Left lobe of liver (tissue), 2 donors: ENCODE data around the gene ZNF558. TPM values are rescaled to one million over a fixed set of nuclear protein-coding genes. Genes with fewer than 3 reads are reported as not detected.

Experiments used
- ATAC-seq: fragments of 200-7000 bp; cut with Tn5 transposase; one replicate; pipeline ENCODE4 v1.9.1; 2020; ENCODE audit warnings: mild to moderate bottlenecking, moderate library complexity
- DNase-seq: peaks from one replicate; pipeline ENCODE4 v3.0.0-alpha.2; 2020; ENCODE audit warnings: low spot score
- total RNA-seq: library from RNA; stranded (reverse); gene quantifications from one replicate; pipeline ENCODE4 v1.2.1, GENCODE V29; 2021
- donor health status: DM: no; HTN: no; CAD: no; lungs with moderate emphysema.
- donor health status: DM: no; HTN: yes; CAD: no.

The ZNF558 gene
- 10.4 TPM for total RNA-seq

DNA sequence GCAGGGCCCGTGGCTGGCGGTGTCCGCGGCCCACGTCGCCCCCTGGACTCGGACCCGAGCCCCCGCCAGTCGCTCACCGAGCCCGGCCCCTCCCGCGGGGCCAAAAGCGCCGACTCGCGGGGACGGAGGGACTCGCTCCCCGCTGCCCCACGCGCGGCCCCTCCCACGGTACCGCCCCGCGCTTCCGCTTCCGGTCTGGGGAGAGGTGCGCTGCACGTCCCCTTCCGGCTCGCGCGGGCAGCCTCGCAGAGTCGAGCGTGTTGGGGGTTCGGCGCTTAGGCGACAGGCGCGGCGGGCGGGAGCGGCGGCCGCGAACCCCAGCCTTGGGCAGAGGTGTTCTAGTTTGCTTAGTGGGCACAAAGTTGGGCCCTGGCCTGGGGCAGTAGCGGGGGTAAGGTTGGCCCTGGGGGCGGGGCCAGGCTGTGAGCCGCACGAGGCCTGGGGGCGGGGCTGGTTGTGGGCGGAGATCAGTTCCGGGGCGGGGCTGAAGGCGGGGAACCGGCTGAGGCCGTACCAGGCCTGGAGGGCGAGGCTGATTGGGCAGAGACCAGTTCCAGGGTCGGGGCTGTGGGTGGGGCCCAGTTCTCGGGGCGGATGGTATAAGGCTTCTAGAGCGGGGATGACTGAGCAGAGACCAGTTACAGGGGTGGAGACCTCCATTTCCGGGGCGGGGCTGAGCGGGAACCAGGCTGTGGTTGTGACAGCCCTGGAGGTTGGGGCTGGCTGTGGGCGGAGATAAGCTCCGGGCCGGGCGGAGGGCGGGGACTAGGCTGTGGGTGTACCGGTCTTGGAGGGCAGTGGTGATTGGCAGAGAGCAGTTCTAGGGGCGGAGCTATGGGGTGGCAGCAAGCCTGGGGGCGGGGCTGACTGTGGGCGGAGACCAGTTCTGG is at the start of gene ZNF558, which contains the start of gene MBD3L1:
TSS of gene ZNF558 (minus strand) at position 173 of the 890 bp plus-strand sequence. CDS start 9,645 bp downstream, outside the sequence.
TSS of gene MBD3L1 (plus strand) at position 246 of the 890 bp plus-strand sequence. CDS start 10,302 bp downstream, outside the sequence.
- ATAC-seq (peak; percentile 92), DNase-seq (peak; percentile 94)

DNA sequence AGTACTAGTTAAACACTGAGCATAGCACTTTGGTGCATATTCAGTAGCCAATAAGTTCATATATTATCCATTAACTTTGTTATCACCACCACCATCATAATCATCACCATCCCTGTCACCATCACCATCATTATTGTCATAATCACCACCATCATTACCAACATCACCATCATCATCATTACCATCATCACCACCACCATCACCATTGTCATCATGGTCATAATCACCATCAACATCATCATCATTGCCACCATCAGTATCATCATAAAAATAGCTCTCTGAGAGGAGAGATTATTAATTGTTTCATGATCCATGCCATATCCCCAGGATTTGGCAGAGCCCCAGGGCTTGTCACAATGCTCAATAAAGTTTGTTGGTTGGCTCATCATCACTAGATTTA is 49.4 kb upstream of the ZNF558 start:
- ATAC-seq (no peak), DNase-seq (no peak)

DNA sequence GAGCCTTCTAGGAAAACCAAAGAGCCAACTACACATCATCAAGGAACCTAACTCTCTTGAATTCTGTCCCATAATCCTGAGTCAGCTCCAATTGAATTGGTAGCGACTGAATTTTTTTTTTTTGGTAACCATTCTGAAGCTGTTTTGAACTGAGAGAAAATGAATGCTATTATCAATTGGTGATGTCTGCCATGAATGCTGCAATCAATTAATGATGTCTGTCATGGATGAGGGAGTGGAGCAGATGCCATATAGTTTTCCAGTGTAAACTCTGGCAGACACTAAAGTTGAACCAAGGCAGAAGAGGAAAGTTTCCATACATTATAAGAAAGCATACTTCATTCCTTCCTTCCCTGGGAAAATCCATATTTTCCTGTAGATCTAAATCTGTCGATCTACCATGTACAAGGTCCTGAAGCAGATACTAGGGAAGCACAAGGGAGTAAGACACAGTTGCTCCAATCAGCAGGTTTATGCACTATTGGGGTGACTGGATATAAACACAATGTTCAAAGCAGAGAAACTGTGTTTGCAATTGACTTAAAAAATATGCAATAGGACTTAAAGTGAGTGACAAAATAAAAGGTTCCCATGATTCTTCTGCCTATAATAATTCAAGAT is 48.9 kb upstream of the ZNF558 start:
- ATAC-seq: no peak
- no peak for DNase-seq

DNA sequence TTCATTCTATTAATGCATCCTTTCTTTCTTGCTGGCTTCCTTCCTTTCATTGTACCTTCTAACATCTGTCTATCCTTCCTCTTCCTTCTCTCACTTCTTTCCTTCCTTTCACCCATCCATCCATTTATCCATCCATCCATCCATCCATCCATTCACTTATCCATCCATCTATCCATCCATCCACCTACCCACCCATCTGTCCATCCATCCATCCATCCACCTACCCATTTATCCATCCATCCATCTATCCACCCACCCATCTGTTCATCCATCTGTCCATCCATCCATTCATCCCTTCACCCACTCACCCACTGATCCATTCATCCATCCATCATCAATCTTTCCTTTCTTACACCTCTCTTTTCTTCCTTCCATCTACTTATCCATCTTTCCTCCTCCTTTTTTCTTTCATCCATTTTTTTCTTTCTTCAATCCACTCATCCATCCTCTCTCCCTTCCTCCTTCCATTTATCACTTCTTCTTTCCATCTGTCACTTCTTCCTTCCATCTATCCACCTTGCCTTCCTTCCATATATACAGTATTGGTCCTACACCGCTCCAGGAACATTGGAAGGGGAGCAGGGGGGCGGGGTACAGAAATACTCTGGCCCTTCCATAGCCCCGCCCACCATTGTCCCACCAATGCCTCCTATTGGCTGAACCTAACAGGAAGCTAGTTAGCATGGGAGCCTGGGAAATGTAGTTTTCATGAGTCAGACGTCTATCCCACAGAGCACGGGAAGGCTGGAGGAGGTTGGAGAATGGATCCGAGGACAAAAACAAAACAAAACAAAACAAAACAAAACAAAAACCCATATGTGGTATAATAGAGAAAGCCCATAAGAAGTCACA is 46.0 kb upstream of the ZNF558 start:
- no peak for DNase-seq
- ATAC-seq: no peak

DNA sequence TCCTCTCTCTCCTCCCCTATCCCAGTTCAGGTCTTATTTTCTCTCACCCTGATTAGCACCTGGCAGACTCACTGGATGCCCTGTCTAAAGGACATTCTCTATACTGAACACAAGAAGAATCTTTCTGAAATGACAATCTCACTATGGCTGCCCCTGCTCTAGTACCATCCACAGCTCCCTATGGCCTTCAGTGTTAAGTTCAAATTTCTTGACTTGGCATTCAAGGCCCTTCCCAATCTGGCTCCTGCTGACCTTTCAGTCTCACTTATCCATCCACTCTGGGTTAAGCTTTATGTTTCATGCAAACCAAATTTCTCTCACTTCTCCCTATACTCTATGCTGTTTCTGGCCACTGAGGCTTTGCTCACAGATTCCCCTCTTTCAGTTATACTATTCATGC is 34.2 kb upstream of the ZNF558 start:
- DNase-seq: no peak
- ATAC-seq: no peak

DNA sequence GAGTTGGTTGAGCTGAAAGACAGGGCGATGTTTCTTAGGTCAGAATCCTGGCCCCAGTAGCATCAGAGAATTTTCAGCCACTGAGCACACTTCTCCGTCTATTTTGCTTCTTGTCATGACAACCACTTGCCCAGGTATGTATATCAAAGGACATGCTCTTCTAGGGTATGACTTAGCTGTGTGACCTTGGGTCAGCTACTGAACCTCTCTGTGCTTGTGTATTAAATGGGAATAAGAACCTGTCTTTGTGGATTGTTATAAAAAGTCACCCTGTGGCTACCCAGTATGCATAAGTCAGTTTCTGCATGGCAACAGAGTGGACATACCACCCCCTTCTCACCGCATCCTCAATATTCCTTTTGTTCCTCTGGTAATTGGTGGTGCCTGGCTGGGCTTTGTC is 26.2 kb upstream of the ZNF558 start:
- ATAC-seq: no peak
- no peak for DNase-seq

DNA sequence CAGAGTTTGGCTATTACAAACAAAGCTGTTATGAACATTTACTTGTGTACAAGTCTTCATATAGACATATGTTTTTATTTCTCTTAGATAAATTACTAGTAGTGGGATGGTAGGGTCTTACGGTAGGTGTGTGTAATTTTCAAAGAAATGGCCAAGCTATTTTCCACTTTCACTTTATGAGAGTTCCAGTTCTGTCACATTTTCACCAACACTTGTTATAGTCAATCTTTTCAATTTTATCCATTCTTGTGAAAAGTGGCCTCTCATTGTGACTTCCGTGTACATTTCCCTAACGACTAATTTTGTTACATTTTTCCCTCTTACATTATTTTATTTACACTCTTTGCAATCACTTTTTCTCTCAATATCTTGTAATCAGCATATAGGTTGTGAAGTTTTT is 18.4 kb upstream of the ZNF558 start:
- no peak for DNase-seq
- no peak for ATAC-seq

DNA sequence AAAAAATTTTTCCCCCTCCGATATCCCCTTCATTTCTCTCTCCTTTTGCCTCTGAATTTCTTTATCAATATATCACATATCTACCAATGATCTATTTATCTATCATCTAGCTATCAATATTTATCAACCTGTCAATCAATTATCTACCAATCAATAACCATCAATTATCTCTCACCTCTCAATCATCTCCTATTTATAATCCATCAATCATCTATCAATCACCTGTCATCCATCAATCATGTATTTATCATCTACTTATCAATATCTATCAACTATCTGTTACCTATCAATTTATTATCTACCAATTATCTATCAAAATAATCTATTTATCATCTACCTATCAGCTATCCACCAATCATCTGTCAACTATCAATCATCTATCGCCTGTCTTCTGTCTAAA is 17.1 kb upstream of the ZNF558 start:
- no peak for DNase-seq
- ATAC-seq: no peak

DNA sequence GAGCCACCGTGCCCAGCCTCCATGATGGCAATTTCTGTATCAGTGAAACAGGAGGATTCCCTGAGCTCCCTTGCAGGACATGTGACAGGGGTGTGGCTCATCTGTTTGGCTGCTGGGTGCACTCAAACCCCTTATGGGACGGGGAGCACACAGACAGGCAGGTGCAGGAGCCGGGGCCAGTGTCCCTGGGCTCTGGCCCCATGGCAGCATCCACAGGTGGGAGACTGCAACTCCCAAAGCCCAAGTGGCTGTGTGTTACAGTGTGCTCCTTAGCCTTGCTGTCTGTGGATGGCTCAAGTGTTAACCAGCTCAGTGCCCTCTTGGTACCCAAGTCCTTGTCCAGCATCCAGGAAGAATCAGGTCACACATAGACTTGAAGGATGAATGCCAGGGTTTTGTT is 14.7 kb upstream of the ZNF558 start:
- DNase-seq (no peak), ATAC-seq (no peak)

DNA sequence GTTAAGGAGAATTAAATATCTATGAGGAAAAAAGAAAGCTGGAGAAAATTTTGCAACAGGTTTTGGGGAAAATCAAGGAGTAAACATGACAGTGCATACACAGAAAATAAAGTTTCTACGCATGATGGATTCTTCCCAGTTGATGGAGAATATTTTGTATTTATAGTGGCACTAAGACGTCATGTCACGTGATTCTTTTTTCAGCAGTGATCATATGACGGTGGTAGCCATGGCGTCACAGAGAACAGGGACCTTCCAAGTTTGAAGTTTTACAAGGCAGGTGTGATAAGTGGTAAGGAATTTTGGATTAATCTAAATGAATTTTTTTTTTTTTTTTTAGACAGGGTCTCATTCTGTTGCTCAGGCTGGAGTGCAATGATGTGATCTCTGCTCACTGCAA is 8.6 kb upstream of the ZNF558 start:
- ATAC-seq (no peak), DNase-seq (no peak)

DNA sequence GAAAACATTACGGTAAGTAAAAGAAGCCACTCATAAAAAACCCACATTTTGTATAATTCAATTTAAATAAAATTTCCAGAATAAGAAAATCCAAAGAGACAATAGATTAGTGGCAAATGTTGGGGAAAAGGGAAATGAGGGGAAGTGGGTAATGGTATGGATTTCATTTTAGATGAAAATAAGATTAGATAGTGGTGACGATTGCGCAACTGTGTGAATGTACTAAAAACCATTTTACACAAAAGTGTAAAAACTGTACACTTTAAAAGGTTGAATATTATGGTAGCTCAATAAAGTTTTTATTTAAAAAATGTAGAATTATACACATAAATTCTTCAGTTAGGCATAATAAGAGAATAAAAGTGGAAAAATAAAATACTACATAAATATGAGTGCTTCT is 3.8 kb upstream of the ZNF558 start:
- ATAC-seq (no peak), DNase-seq (no peak)

DNA sequence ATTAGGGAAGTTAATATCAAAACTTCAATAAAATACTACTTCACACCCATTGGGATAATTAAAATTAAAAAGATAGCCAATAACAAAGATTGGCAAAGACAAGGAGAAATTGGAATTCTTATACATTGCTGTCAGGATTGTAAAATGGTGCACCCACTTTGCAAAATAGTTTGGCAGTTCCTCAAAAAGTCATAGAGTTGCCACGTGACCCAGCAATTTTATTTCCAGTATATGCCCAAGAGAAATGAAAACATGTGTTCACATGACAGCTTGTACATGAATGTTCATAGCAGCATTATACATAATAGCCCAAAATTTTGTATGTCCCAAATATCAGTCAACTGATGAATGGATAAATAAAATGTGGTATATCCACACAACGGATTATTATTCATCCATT is 3.3 kb upstream of the ZNF558 start:
- DNase-seq: no peak
- no peak for ATAC-seq

DNA sequence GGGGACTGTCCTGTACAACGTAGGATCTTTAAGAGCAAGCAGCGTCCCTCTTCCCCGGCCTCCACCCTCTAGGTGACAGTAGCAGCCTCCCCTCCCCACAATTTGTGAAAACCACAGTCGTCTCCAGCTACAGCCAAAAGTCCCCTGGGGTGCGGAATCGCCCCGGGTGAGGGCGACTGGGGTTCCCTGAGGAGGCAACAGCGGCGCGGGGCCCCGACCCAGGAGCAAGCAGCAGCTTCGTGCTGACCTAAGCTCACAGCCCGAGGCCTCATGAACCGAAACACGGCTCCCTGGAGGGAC is 322 bp downstream of the ZNF558 start:
- no peak for ATAC-seq
- DNase-seq: no peak

DNA sequence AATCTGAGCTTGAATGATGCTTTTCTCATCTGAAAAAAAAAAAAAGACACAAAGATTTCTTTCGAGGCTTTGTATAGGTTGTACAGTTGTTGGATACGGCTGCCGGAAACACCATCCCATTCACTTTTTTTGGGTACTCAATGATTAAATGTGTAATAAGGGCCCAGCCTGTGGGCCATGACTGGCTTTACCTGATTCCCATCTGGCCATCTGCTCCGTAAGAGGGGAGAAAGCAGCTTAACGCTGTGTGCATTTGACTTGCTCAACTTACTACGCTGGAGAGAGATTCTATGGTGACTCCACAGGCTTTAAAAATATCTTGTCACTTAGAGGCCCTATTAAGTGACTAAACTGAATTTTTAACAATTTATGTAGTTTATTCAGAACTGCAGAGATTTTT is 731 bp downstream of the ZNF558 start:
- DNase-seq (no peak), ATAC-seq (no peak)

DNA sequence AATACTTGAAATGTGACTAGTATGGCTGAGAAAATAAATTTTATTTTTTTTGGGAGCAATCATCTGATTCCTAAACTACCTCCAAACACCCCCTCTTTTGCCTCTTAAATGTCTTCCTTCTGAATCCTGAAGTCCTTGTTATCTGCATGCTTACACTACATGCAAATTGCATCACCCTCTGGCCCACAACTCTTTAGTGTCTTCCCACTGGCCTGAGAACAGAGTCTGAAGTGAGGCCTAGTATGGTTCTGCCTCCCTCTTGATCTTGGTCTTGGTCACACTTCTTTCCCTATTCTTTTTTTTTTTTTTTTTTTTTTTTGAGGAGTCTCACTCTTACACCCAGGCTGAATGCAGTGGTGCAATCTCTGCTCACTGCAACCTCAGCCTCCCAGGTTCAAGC is 4.8 kb downstream of the ZNF558 start:
- DNase-seq (no peak), ATAC-seq (no peak)

DNA sequence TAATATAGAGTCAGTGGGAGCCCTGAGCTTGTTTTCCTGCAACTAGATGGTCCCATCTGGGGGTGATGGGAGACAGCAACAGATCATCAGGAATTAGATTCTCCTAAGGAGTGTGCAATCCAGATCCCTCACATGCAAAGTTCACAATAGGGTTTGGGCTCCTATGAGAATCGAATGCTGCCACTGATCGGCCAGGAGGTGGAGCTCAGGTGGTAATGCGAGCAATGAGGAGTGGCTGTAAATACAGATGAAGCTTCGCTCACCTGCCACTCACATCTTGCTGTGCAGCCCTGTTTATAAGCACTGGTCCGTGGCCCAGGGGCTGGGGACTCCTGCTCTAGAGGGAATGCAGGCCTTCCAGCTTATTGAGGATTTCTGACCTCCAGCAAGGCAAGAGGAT is 5.7 kb downstream of the ZNF558 start:
- DNase-seq (no peak), ATAC-seq (no peak)

DNA sequence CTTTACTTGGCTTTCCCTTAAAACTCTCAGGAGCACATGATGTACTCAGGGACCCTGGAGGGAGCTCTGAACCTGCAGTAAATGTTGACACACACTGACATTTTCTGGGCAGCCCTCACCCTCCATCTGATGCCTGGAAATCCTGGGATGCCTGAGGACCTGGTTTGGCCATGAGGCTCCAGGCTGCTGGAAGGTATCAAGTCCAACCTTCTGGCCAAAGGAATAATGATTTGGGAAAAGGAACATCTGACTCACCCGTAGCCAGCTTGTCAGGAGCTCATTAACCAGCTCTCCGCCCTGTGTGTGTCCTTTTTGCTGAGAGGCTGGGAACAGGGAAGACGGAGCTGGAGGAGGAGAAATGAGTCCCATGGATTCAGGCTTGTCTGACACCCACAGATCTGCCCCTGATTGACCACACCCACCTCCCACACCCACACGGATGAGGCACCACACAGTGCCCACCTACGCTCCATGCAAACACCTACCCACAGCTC is 10.3 kb downstream of the ZNF558 start:
- ATAC-seq: no peak
- DNase-seq: no peak

DNA sequence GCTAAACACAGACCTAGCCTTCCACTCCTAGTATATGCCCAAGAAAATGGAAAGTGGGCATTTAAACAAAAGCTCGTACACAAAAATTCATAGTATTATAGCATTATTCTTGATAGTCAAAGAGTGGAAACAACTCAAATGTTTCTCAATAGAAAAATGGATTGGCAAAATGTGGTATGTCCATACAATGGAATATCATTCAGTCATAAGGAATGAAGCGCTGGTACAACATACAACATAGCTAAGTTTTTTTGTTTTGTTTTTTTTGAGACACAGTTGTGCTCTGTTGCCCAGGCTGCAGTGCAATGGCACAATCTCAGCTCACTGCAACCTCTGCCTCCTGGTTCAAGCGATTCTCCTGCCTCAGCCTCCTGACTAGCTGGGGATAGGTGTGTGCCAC is 11.9 kb downstream of the ZNF558 start:
- ATAC-seq: no peak

DNA sequence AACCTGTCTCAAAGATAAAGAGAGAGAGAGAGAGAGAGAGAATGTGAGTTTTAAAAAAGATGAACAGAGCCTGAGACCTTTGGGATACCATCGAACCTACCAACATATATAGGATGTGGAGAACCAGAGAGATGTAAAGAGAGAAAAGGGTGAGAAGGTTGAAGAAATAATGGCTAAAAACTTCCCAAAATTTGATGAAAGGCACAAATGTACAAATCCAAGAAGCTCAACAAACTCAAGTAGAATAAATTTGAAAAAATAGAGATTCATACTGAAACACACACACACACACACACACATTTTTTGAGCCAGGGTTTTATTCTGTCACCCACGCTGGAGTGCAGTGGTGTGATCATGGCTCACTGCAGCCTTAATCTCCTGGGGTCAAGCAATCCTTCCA is 16.3 kb downstream of the ZNF558 start:
- DNase-seq (no peak), ATAC-seq (no peak)

More for the DNA sequence above, 11.9 kb downstream of the ZNF558 start:
- no peak for DNase-seq

DNA sequence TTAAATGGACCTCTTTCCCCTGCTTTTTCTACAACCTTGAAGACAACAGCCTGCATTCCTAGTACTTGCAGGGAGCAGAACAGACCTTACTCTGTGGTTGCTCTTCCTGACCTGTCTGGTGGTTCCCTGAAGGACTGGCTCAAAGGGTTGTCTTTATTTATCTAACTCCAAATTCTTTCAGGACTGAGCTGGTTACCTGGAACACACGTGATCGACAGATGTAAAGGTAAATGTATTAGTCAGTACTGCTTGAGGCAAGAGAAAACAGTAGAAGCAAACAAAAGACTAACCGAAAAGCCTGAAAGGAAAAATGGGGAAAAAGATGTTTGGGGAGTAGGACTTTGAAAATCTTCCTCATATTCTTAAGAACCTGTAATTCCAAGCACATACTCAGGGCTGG is 17.9 kb downstream of the ZNF558 start:
- ATAC-seq (no peak), DNase-seq (no peak)
